HG03097 (cell line): ENCODE measurements around the gene EXOC3L4.

ENCODE experiments used
- ATAC-seq: cut with Tn5 transposase; IDR thresholded peaks from one replicate; pipeline ENCODE4 v1.9.1; 2021; ENCODE audit not compliant: unreplicated experiment, low FRiP score

EXOC3L4 gene

DNA sequence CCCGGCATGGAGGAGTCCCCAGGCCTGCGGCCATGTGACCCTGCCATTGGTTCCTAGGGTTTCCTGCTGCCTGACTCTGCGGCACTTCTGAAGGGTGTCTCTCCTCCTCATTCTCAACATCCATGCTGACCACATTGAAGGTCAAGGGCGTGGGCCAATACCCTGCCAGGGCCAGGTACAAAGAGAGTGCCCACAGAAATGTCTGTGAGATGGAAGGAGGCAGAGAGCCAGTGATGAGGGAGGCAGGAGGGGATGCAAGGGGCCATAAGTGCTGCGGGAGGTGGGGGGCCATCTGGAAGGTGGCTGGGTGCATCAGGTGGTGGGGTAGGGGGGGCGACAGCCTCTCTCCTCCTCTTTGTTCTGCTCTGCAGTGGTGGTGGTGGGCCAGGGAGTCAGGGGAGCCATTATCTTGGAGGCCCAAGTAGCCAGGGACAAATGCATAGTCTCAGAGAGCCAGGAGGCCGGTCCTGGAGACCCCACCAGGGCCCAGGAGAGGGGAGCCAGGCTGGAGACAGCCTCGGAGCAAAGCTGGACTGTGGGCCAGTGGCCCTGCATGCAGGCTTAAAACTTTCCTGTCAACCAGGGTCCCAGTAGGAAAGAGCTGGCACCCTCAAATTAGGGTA, 24.2 kb upstream of the EXOC3L4 start:
- no peak for ATAC-seq

DNA sequence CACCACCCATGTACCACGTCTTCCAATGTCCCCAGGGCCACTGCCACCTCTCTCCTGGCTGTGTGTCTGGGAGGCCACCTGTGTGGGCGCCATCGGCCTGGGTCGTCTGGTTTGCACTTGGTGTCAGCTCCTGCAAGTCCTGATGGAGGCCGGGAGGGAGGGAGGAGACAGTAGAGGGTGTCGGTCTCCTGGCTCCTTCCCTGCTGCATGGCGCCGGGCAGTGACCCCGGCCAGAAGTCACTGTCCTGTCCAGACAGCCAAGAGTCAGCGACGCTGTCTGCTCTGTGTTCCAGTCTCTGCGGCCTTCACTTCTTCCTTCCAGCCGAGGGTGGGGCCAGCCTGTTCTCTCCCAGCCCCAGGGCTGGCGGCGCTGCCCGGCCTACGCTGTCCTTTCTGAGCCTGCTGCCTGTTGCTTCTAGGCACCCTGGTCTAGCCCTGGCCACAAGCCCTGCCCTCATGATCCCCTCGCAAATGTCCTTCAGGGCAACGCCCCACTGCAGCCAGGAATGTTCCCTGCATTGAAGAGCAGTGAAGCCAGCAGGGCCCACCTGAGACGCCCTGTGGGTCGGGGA, 23.5 kb upstream of the EXOC3L4 start:
- no peak for ATAC-seq

DNA sequence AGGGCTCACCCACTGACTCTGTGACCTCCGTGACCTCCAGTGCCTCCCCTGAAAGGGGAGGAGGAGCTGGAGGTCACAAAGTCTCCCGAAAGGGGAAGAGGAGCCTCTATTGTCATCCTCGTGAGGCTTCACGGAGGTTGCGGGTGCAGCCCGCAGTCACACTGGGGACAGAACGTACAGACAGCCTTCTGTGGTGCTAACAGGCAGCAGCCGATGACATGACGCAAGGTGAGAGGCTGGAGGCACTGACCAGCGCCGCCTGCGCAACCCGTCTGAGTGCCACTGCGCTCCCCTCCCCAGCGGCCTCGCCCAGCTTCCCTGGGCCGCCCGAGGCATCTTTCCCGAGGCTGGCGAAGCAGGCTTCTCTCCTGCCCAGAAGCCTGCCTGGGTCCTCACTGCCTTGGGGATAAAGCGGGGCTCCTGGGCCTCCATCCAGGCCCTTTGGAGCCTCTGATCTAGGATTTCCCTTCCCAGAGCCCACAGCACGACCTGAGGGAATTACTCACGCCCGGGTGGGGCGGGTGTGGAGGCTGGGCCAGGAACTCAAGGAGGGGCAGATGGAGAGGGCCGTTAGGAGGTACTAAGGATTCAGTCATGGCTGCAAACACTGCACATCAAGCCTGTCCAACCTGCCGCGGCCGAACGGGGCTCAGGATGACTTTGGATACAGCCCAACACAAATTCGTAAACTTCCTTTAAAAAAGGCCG, 22.8 kb upstream of the EXOC3L4 start:
- ATAC-seq, result no peak

DNA sequence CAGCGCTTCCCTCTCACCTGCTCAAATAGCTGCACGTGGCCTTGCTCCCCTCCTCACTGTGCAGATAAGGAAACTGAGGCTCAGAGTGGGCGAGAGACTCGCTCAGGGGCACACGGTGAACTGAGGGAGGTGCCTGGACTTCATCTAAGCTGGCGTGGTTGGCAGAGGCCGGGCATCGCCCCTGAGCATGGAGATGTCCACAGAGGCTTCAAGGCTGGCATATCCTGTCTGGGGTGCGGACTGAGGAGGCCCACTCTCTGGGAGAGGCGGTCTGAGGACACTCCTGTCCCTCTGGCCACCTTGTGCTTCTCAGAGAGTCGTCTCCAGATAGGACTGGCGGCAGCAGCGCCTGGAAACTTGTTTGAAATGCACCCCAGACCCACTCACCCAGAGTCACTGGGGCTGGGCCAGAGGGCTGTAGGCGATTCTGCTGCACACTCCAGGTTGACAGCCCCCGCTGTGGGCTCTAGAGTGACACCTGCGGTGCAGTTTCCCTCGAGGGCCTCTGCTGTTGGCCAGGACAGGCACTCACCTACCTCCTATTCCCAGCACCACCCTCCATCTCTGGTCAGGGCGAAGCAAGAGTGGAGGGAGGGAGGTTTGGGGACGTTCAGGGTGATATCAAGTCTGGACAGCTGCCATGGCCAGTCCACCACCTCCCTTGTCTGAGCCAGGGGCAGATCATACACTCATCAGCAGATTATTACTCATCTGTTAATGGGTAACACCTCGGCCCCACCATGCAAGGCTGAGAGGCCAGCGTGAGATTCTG, 21.7 kb upstream of the EXOC3L4 start:
- no peak for ATAC-seq

DNA sequence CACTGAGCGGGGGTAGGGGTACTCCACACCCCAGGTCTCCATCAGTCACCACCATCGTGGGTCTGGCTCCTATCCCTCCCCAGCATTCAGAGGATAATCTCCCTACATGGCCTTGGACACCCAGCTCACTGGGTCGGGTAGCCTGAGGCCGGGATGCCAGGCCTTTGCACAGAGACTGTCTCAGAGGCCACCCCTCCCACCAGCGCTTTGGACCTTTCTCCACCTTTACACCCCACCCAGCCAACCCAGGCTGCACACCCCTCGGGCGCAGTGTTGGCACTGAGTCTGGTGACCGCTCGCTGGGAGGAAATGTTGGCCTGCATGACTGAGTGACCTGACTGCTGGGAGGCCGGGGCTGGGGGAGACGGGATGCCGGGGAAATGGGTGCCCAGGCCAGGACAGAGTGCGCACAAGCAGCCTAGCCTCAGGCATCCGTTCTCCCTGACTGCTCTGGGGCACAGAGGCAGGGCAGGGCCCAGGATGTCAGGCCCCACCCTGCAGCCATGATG, 21.1 kb upstream of the EXOC3L4 start:
- no peak for ATAC-seq

DNA sequence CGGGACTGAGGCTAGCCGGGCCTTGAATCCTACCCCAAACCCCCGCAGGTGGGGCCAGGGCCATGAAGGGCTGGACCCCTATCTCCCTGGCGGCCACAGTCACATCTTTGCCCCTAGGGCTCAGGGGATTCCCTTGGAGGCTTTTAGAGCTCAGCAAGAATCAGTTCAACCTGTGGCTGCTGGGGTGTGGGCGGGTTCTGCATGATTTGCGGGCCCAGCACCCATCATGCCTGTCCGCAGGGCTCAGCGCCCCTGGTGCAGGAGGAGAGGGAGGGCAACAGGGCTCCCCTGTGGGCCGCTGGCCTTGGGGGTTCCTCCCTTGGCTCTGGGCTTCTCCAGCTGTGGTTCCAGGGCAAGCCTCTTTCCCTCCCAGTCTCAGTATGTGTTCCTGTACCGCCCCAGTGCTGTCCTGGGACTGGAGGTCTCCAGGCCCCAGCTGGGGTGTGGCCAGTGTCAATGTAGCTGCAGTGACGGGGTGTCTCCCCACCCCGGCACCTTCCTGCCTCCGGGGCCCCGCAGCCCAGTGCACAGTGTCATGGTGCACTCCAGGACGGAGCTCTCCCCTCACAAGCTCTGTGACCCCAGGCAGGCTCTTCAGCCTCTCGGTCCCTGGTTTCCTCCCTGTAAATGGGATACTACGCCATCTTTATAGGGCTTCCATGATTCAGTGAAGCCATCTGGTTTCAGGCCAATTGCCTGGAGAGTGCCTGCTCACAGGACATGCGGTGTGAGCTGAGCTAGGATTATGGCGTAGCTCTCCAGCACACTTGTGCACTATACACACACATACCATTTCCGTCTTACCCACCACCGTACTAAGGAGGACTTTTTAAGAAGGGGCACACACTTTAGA, 20.4 kb upstream of the EXOC3L4 start:
- ATAC-seq, result no peak

DNA sequence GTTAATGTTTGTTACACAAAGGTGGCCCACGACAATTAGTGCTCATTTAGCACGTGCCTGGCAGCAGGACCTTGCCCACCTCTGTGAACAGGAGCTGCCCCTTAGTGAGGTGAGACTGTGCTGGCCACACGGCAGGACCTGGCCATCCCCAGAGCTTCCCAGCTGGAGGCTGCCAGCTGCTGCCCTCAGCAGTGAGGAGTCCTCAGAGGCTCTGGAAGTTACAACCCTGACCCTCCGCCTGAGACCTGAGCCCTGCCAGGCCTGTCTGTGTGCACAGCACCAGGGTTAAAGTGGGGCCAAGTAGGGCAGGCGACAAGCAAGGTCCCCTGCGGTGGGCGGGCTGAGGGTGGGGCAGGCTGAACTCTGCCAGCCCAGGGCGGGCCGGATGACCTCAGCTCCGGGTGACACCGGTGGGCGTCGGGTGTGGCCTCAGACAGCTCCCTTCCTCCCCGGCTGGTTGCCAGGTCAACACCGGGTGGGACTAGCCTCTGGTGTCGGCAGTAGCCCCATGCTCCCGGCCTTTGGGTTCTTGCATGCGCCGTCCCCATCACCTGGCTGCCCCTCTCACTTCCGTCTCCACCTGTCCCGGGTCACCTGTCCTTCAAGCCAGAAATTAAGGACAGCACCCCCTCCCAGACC, 19.7 kb upstream of the EXOC3L4 start:
- ATAC-seq, result no peak

DNA sequence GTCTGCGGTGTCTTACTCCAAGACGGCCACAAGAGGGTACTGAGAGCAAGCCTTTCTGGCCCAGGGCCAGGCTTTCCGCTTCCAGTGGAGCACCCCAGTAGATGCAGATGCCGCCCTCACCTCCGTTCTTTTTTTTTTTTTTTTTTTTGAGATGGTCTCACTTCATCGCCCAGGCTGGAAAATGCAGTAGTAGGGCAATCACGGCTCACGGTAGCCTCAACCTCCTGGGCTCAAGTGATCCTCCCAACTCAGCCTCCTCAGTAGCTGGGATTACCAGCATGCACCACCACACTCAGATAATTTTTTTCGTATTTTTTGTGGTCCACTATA, 16.1 kb upstream of the EXOC3L4 start:
- no peak for ATAC-seq

DNA sequence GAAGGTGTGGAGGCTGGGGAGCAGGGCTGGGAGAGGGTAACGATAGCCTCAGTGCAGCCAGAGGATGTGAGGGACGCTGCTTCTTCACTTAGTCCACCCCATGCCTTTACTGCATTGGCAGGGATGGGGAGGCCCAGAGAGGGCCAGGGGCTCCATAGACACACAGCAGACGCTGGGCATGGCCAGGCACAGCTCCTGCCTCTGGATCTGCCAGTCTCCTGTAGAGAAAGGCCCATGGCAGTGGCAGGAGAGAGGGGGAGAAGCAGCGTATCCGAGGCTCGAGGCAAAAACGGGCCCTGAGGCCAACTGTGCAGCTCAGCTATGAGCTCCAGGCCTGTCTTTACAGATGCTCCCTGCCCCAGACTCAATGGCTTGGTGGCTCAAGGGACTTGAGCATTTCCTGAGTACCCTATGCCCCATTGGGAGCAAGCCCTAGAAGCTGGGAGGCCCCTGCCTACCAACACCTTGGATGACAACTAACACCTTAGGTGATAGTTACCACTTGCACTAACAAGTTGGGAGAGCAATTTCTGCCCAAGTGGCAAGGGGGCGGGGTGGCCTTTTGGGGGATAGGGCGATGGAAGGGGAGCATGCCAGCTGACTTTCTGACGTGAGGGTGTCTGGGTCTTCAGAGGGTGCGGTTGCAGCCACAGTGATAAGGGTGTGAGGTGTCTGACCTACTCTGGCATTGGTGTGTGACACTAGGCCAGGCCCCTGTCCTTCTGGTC, 15.5 kb upstream of the EXOC3L4 start:
- no peak for ATAC-seq

DNA sequence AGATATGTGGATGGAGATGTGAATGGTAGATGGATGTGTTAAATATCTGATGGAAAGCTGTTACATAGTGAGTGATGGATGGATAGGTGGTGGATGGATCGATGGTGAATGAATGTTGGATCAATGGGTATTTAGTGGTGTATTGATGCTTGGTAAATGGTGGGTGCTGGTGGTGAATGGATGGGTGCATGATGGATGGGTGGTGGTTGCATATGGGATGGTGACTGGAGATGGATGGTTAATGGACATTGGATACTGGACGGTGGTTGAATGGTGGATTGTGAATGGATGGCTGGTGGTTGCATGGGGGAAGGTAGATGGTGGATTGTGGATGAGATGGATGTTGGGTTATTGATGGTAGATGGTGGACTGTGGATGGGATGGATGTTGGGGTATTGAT, 12.6 kb upstream of the EXOC3L4 start:
- no peak for ATAC-seq

DNA sequence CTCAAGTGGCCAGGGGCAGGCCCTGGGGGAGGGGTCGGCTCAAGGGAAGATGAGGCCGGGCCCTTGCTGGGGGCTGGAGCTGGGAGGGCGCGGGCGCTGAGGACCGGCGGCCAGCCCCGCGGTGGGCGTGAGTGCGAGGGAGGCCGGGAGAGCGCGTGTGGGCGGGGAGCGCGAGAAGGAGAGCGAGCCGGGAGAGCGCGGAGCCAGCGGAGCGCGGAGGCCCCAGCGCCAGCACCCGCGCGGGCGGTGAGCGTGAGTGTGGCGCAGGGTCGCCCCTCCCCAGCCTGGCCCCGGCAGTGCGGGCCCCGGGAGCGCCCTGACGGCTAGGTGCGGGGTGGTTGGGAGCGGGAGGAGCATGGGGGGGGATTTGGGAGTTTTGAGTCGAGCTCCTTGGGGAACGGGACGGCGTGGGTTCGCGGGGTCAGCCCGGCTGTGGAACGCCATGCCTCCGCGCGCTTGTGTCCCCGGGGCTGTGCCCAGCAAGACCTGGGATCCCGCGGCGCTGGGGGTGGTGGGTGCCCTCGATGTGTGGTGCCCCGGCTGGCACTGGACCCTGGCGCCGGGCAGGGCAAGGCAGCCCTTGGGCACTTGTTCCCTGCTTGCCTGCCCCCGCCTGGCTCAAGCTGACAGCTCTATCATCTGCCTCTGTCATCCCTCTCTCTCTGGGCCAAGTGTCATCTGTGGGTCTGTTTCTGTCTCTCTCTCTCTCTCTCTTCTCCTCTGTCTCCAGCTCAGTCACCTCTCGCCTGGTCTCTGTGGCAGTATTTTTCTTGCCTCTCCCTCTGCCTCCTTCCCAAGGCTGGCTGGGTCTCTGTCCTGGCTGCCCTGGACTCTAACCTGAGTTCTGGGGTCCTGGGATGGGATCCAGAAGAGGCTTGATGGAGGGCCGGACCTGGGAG, 10.3 kb upstream of the EXOC3L4 start, which contains the start of gene LBHD2:
Gene LBHD2 (plus strand): TSS at position 190 of the 899 bp plus-strand sequence. CDS start 1,803 bp downstream, outside the sequence.
- ATAC-seq, result no peak

DNA sequence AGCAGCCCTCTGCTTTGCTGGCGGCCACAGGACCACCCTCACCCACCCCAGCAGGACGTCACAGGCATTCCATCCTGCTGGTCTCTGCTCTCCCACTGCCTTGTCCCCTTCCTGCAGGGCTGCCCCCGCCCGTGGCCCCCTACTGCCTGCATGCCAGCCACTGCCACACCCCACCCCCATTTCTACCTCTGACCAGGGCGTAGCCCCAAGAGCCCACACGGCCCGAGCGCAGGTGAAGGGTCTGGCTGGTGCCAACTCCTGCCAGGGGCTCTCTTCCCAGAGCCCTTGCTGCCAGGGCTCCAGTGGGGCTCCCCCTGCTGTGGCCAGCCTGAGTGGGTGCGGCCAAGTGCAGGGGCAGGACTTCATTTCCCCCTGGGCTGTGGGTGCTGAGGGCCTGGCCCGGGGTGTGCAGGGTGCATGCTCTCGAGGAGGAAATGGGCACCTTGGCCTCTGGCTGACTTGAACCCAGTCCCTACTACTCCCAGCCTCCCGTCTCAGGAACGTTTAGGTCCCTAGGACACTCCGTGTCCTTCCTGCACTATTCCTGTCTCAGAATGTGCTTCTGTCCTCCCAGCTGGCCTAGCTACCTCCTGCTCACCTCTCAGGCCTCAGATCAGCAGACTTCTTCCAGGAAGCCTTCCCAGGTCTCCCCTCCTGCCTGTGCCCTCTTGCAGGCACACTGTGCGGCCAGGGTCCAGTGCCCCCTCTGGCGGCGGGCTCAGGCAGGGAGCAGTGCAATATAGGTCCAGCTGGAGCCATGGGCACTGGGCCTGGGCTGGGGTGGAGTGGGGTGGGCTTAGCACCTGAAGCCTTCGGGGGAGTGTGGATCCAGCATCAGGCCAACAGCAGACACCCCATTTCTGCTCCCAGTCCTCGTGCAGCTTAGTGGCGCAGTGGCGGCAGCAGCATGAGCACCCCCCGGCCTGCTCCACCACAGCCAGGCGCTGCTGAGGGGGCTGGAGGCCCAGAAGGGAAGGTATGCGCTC, 9.1 kb upstream of the EXOC3L4 start:
- ATAC-seq, result no peak

DNA sequence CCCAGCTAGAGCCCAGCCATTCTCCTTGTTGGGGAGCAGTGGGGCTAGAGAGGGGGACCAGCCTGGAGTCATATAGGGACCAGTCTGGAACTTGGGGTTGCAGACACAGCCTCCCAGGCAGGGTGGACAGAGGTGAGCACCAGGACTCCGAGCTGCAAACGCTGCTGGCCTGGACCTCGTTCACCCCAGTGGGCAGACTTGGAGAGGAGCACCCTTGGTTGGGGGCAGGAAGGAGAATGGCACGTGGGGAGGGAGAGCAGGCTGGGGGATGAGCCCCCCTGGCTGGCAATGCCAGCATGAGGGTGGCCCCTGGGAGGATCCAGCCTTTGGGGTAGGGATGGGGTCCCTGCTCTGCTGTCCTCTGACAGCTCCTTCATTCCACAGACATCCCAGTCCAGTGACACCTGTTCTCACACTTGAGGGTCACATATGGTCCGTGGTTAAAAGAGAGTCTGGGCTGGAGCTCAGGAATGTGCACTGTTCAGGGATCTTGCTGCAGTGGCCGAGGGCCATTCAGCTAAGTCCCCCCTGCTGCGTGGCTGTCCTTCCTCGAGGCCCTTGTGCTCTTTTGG, 7.7 kb upstream of the EXOC3L4 start:
- ATAC-seq, result no peak

DNA sequence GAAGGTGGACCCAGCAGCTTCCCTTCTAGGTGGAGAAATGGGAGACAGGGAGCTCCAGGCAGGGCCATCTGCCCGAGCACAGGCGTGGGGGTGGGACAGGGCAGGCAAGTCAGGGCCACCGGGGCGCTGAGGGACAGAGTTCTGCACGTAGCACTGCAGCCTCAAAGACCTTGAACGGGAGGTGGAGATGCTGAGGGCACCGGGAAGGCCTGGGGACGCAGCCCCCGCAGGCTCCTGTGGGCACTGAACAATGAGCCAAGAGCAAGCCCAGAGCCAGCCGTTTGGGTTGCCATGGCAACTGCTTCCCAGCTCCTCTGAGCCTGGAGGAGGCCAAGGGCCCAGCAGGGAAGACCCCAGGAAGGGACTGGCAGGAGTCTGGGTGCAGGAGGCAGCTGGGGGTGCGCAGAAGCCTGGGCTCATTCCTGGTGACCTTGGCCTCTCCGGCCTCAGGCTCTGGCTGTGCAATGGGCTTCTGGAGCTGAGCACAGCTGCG, 7.1 kb upstream of the EXOC3L4 start:
- ATAC-seq, result no peak

DNA sequence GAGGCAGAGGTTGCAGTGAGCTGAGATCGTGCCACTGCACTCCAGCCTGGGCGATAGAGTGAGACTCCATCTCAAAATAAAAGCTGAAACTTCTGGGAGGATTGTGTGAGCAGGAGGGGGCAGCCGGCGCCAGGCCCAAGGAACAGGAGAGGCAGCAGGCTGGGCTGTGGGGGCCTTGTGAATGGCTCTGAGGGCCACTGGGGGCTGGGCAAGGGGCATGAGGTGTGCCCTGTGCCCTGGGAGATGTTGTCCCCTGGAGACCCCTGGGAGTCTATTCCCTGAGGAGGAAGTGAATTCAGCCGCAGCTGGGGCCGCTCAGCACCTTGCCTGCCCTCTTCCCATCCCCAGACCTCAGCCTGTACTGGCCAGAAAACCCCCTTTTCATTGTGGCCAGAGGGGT, 5.6 kb upstream of the EXOC3L4 start:
- ATAC-seq, result no peak
